NB4 (cell line): ENCODE results near the gene CACNA2D4.

Experiments
- CTCF ChIP-seq: IDR thresholded peaks from one replicate; pipeline ENCODE4 v1.5.1; 2012; ENCODE audit warnings: low read depth, low read length
- POLR2A ChIP-seq: IDR thresholded peaks from 2 replicates; pipeline ENCODE4 v1.6.1; 2011; ENCODE audit warnings: mild to moderate bottlenecking; ENCODE audit not compliant: insufficient read length; ENCODE audit errors: extremely low read depth

- TF ChIP-seq POLR2A: no peak
- no peak for TF ChIP-seq CTCF
These were observed 108.1 kb downstream of the CACNA2D4 start for GRCh38 chr12:1810201-1810930.
